Adrenal gland (tissue), 5 donors: ENCODE data around the gene RAB38.

Experiments used
- CTCF ChIP-seq, 6 experiments: fragments of 450-650 bp in 4 of 6; fragments of 200-600 bp in 2 of 6; sonication (generic) in 1 of 6; IDR thresholded peaks; 1 replicate in 5 of 6; 2 replicates in 1 of 6; pipeline versions ENCODE4 v1.5.1 to v1.8.0; 2016 to 2021; ENCODE audit warnings: antibody characterized with exemption in 6 of 6, mild to moderate bottlenecking in 2 of 6, moderate library complexity in 1 of 6
- POLR2A ChIP-seq, 2 donors: fragments of 450-650 bp; IDR thresholded peaks; one replicate each; pipeline ENCODE4 v1.6.1; 2017; ENCODE audit warnings: antibody characterized with exemption in 2 of 2, mild to moderate bottlenecking in 2 of 2, moderate library complexity in 1 of 2
- donor health status: DM: no; HTN: no; CAD: no.

- TF ChIP-seq CTCF (IDR thresholded peaks at IDR 0.05) (no peak), POLR2A (IDR thresholded peaks at IDR 0.05) (no peak)
Measured at GRCh38 chr11:88213406-88213805, 38.2 kb upstream of the RAB38 start.
